Vagina (tissue), 2 donors: Measurements from ENCODE around the gene TIE1.

ENCODE experiments used
- CTCF ChIP-seq, 3 experiments: fragments of 450-650 bp in 2 of 3; fragments of 200-600 bp in 1 of 3; sonication (generic) in 1 of 3; IDR thresholded peaks; one replicate each; pipeline ENCODE4 v1.5.1; 2017 to 2019; ENCODE audit warnings: antibody characterized with exemption in 3 of 3, mild to moderate bottlenecking in 2 of 3, moderate library complexity in 2 of 3
- POLR2A ChIP-seq, 2 donors: fragments of 450-650 bp; IDR thresholded peaks; one replicate each; pipeline ENCODE4 v1.6.1; 2017; ENCODE audit warnings: antibody characterized with exemption in 2 of 2, mild to moderate bottlenecking in 2 of 2, moderate library complexity in 2 of 2

GRCh38 chr1:43322506-43322905, 21.7 kb downstream of the TIE1 start:
- TF ChIP-seq CTCF (IDR thresholded peaks at IDR 0.05): no peak
- no peak for TF ChIP-seq POLR2A (IDR thresholded peaks at IDR 0.05)
